NCI-H2196 (cell line): Measurements from ENCODE around the gene CENPK.
A peak's percentile ranks its signal among the peaks of the same experiment; 100 is the strongest.
"Not testable (repeated sequence)": the region's sequence is repeated elsewhere in the genome, so short reads cannot be mapped to it uniquely, and the experiment has no call there.

ENCODE experiments used
- DNase-seq: peaks from one replicate; lab custom pipeline; 2025; ENCODE audit not compliant: unreplicated experiment; lab: John Stamatoyannopoulos, UW

The CENPK gene

DNA sequence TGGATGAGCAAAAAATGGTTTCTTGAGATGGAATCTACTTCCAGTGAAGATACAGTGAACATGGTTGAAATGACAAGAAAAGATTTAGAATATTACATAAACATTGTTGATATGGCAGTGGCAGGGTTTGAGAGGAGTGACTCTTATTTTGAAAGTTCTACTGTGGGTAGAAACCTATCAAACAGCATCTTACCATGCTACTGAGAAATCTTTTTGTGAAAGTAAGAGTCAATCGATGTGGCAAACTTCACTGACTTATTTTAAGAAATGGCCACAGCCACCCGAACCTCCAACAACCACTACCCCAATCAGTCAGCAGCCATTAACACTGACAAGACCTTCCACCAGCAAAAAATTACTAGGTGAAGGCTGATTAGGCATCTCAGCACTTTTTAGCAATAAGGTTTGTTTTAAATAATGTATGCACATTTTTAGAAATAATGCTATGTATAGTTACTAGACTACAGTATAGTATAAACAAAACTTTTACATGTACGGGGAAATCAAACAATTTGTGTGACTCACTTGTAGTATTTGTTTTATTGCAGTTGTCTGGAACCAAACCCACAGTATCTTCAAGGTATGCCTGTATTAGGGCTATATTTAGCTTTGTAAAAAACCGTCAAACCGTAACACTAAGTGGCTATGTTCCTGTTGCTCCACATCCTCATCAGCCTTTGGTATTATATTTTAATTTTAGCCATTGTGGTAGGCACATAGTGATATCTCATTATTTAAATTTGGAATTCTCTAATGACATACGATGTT is 50.6 kb downstream of the CENPK start:
- DNase-seq = no peak

DNA sequence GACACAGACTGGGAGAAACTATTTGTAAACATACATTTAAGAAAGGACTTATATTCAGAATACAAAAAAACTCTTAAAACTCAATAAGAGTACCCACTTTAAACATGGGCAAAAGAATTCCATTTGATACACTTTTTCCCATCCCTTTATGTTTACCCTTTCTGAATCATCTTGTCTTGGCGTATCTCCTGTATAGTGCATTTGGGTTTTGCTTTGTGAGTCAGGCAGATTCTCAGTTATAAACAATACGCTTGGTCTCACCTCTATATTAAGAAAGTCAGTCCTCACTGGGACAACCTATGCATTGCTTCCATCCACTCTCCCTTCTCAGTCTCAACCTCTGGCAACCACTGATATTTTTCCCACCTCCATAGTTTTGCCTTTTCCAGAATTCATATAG is 54.0 kb downstream of the CENPK start:
- DNase-seq = no peak

GRCh38 chr5:65506961-65507360 is 56.0 kb downstream of the CENPK start:
- DNase-seq = no peak

- no peak for DNase-seq
These were observed 73.8 kb downstream of the CENPK start for GRCh38 chr5:65489119-65489518.

DNA sequence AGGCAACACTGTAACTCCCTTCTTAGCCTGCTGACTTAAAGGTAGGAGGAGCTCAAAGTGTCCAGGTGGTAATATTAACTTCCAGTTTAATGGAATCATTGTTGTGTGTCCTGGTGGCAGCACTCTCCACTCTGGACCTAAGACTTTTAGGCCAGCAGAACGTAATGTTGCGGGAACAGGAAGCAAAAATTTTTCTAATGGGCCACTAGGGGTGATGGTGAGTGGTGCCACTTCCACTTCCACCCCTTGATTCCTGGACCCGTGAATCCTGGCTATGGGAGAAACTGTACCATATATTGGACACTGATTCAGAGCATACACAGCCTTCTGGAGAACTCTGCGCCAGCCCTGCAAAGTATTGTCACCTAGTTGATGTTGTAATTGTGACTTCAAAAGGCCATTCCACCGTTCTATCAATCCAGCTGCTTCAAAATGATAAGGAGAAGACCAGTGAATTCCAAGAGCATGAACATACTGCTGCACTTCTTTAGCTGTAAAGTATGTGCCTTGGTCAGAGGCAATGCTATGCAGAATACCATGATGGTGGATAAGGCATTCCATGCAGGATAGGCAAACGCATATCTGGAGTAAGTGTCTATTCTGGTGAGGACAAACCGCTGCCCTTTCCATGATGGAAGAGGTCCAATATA is 74.8 kb downstream of the CENPK start:
- DNase-seq = not testable (repeated sequence)

- not testable (repeated sequence) for DNase-seq
These were observed 76.2 kb downstream of the CENPK start for GRCh38 chr5:65486803-65487202.

- no peak for DNase-seq
These were observed 77.6 kb downstream of the CENPK start for GRCh38 chr5:65485405-65485804.

DNA sequence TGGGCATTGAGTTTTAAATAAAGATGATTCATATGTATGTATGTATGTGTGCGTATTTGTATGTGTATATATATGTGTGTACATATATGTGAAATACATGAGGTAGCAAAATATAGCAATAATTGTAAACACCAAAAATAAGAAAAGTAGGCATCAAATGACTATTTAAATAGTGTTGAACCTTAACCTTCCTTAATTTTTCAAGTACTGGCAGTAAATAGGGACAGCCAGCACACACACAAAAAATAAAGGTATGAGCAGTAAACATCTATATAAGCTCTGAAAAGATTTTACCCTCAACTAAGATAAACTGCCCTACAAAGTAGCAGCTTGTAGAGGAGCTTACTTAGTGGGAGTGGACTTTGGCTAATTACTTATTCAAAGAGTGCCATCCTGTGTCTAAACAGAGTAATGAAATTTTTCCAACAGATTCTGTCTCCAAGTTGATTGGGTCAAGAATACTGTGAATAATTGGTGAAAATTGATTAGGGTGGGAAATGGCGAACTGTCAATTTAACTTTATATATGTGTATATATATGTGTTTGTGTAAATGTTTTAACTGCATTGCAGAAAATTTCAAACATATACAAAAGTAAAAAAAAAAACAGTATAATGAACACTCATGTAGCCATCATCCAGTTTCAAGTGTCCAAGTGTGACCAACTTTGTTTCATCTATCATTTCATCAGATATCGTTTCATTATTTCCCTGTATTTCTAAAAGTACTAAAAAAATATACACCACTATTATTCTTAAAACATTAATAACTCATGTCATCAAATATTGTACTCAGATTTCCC is 79.2 kb downstream of the CENPK start:
- peak; percentile 32 for DNase-seq

- no peak for DNase-seq
These were observed 80.0 kb downstream of the CENPK start for GRCh38 chr5:65482736-65483545.

GRCh38 chr5:65482296-65482735 is 80.7 kb downstream of the CENPK start:
- no peak for DNase-seq

- peak; percentile 50 for DNase-seq
These were observed 81.2 kb downstream of the CENPK start, which contains the start of gene ADAMTS6 for GRCh38 chr5:65481635-65482295. Gene ADAMTS6 (minus strand): TSS chr5:65481920. CDS start chr5:65473673, 8,247 bp downstream.

DNA sequence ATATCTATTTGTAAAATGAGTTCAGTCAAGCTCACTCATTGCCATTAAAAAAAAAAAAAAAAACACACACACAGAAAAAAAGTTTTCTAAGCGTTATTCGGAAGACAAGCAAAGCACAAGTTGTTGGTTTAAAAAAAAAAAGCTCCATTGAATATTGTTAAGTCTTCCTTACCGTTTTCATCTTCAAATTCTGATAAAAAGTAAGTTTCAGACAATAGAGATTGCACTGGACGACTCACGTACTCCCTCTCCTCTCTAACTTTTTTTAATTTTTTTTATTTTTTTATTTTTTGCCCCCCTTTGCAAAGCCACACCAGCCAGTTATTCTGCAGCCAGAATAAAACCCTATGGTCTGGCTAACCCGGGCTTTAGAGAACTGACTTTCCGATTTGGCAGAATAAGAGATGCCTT is 81.8 kb downstream of the CENPK start:
- DNase-seq = no peak

DNA sequence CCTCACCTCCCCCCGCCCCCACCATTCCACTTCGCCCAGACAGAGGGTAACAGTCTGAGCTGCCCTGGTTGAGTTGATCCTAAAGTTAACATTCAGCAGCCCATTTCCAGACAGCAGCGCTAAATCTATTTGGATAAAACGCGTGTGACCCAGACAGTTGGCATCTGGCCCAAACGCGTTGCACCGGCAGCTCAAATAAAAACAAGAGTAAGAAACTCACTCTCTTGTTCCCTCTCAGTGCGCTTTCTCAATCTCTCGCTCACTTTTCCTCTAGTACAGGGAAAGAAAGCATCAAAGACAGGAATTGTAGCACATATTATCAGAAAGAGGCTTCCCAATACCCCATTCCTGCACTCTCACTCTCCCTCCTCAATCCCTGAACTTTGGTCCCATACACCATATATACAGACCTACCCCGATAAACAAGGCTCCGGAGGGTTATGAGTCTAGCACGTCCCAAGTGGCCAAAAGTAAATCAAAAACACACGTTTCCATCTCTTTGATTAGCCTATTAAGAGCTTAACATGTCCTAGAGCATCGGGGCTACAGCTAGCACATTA is 82.6 kb downstream of the CENPK start:
- no peak for DNase-seq

DNA sequence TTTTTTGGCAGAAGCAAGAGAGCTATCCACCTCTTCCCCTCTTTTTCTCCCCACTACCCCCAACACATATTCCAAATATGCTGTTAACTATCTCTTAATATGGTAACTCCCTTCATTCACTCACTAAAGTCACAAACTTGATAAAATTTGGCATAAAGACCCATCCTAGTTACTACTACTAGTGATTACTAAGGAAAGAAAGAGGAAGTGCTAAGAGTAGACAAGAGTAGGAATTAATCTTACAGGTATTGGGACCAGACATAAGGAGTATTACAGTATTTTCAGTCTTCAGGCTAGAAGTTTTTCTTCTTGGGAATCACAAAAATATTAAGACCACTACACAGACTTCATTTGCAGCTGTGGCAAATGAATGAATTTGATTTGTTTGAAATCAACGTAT is 83.4 kb downstream of the CENPK start:
- no peak for DNase-seq

- DNase-seq = no peak
These were observed 84.6 kb downstream of the CENPK start for GRCh38 chr5:65478336-65478735.

GRCh38 chr5:65475895-65476294 is 87.1 kb downstream of the CENPK start:
- DNase-seq = no peak

- no peak for DNase-seq
These were observed 87.6 kb downstream of the CENPK start for GRCh38 chr5:65475336-65475735.

DNA sequence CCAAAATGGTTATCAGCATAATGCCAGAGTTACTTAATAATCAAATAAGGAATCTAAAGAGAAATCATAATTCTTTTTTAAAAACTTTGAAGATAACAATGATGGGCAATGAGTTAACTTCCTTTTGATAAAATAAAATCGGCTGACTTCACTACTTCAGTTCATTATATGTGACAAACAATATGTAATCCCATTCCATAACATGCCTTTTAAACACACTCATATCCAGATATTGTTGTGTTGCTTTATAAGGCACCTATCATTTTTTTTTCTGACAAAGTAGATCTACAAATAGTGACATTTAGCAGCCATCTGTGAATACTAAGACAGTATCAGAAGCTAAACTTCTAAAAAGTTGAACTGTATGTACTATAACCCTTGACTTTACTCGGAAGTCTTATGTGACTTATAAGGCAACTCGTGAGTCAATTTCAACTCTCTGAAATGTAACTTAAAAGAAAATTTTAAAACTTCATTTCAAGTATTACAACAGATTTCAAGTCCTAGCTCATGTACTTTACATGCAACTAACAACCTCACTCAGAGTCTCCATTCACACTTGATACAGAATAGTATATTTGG is 88.7 kb downstream of the CENPK start:
- no peak for DNase-seq

GRCh38 chr5:65468633-65469032 is 94.3 kb downstream of the CENPK start:
- no peak for DNase-seq
